ENCODE data around the gene USP1.

USP1 gene

GRCh38 chr1:62429581-62429980 lies 7.3 kb upstream of the USP1 start:
- no peak for DNase-seq

- DNase-seq, result no peak
Measured at GRCh38 chr1:62433861-62434617, 2.8 kb upstream of the USP1 start.

DNA sequence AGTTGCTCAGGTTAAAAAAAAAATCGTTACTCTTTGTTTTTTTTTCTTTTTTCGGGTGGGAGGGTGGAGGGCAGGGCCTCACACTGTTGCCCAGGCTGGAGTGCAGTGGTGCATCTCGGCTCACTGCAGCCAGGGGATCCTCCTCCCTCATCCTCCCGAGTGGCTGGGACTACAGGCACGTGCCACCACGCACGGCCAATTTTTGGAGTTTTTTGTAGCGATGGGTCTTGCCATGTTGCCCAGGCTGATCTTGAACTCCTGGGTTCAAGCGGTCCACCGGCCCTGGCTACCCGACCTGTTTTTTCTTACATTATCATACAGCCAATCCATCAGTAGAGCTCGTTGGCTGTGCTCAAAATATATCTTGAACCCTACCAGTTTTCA lies 2.2 kb upstream of the USP1 start:
- DNase-seq, result no peak

- DNase-seq, result no peak
Measured at GRCh38 chr1:62435231-62436038, 1.4 kb upstream of the USP1 start.

DNA sequence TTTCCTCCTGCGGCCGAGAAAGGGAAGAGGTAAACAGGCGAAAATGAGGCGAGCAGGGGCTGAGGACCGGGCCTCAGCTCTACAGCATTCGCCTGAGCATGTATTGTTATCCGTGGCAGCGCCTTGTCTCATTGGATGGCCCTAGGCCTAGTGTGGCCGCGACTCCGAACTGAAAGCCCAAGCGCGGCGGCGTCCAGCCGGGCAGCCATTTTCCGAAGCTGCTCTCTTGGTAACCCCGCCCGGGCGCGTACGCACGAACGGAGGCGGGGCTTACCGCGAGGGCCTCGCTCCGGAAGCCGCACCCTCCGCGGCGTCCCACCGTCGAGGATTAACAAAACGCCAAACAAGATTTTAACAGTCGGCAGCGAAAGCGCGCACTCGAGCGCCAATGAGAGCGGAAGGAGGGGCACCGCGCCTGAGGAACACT lies 797 bp upstream of the USP1 start:
- DNase-seq, result peak in 1 of 2 experiments; percentile 92

GRCh38 chr1:62437273-62437940 lies 558 bp downstream of the USP1 start:
- DNase-seq, result no peak

DNA sequence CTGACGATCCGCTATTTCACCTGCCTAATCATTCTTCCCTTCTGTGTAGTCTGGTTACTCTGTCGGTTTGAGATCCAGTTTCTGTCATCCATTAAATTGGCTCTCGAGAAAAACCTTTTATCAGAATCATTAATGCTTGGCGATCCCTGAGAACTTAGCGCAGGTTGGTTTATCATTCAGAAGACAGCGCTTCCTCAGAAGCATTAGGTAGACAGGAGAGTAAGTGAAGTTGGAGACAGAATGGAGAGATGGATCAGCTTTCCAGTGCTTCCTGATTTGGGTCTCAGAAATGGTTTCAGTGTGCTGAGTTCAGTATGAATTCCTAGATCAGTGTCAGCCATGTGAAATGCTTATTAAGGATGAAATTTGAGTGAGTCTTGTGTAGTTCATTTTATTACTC lies 1.3 kb downstream of the USP1 start:
- DNase-seq, result no peak

DNA sequence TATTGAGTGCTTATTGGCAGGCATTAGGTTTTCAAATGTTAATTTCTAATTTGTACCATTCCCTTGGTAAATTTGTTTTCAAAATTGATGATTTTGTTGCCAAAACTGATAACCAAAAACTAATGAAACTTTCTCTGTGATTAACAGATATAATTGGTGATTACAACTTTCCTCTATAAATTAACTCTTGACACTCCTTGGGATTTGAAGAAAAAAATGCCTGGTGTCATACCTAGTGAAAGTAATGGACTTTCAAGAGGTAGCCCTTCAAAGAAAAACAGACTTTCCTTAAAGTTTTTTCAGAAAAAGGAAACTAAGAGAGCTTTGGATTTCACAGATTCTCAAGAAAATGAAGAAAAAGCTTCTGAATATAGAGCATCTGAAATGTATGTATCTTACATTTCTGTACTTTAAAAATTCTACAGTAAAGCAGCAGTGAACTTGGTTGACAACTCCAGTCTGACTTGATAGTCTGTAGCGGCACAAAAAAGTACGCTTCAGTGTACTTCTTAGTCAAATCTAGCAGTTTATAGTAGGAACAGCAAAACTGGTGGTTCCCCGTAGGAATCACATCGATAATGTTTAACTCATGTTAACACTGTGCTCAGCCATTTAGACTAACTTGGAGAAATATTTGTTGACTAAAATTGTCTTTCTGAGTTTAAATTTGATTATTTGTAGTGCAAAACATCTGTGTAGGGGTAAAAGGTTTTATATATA lies 3.0 kb downstream of the USP1 start:
- no peak for DNase-seq

- no peak for DNase-seq
Measured at GRCh38 chr1:62444701-62445100, 7.9 kb downstream of the USP1 start.

GRCh38 chr1:62448221-62448933 lies 11.5 kb downstream of the USP1 start:
- no peak for DNase-seq

DNA sequence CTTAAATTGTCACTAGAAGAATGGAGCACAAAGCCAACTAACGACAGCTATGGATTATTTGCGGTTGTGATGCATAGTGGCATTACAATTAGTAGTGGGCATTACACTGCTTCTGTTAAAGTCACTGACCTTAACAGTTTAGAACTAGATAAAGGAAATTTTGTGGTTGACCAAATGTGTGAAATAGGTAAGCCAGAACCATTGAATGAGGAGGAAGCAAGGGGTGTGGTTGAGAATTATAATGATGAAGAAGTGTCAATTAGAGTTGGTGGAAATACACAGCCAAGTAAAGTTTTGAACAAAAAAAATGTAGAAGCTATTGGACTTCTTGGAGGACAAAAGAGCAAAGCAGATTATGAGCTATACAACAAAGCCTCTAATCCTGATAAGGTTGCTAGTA lies 13.5 kb downstream of the USP1 start:
- no peak for DNase-seq

DNA sequence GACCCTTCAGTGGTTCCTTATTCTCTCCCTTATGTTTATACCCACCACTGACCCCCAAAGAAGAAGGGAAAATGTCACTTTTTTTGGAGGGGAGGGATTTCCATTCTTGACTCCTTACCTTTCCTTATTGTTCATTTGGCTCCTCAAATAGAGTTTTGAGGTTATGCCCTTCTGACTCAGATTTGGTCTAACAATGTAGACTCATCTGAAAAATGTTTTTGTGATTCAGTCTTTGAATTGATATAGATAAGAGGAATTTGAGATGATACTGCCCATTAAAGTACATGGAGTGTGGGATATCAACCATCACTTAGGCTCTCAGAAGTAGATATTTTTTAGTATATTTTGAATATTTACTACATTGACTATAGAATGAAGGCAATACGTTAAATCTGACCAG lies 16.1 kb downstream of the USP1 start:
- no peak for DNase-seq

GRCh38 chr1:62457955-62458354 lies 21.1 kb downstream of the USP1 start:
- DNase-seq, result no peak

GRCh38 chr1:62462370-62462769 lies 25.5 kb downstream of the USP1 start:
- no peak for DNase-seq

GRCh38 chr1:62467092-62467491 lies 30.2 kb downstream of the USP1 start:
- no peak for DNase-seq

DNA sequence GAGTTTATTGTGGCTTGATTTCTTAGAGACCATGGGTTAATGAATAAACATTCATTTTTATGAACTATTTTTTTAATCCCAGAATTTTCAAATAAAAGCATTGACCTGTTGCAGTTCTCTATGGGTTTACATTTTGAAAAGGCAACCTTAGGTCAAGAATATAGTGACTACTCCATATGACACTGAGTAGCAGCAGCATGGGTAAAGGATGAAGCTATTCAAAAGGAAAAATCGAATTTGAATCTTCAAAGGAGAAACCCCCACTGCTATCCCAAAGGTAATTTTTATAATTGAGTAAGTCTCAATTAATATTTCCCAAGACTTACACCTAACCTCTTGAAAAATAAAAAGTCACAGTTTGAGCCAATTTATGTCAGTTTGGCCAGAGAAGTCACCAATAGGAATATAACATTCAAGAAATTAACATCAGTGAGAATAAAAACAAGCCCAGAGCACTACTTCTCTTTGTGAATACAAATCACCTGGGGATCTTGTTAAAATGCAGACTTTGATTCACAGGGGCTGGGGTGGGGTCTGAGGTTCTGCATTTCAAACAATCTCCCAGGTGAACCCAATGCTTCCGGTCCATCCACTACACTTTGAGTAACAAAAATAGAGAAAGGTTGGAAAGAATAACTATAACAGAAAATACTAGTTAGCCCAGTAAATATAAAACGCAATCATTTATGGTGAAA lies 39.8 kb downstream of the USP1 start:
- no peak for DNase-seq

- DNase-seq, result no peak
Measured at GRCh38 chr1:62481681-62482080, 44.8 kb downstream of the USP1 start.

DNA sequence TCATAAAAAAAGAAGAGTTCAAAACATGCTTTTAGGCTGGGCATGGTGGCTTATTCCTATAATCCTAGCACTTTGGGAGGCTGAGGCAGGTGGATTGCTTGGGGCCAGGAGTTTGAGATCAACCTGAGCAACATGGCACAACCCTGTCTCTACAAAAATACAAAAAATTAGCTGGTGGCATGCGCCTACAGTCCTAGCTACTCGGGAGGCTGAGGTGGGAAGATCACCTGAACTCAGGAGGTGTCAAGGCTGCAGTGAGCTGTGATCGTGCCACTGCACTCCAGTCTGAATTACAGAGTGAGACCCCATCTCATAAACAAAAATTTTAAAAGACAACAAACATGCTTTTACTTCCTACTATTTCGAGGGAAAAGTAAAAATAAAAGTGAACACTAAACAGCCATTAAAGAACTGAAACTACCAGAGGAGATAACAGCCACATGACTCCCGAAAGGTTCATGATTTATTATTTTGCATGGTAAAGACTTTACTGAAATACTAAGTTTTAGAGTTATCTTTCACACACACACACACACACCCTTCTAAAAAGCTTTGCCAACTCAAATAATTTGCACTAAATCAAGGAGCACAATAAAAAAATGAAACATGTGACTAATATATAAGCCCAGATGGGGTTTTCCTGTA lies 48.1 kb downstream of the USP1 start:
- DNase-seq, result no peak

- no peak for DNase-seq
Measured at GRCh38 chr1:62487956-62488355, 51.1 kb downstream of the USP1 start.

DNA sequence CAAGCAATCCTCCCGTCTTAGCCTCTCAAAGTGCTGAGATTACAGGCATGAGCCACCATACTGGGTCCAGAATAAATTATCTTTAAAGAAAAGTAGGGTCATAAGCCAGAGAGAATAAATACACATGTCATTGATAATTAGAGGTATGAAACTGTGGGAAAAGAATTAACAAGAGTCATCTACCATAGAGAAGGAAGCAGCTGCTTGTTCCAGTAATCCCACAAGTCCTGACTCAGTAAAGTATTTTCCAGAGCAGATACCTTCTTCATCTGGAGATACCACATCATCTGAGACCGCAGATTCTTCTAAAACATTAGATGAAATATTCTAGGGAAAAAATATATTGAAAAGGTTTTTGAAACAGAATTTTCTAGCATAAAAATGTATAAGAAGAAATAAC lies 55.7 kb downstream of the USP1 start:
- no peak for DNase-seq

- DNase-seq, result no peak
Measured at GRCh38 chr1:62493656-62494055, 56.8 kb downstream of the USP1 start.
